Naive thymus-derived CD4-positive, alpha-beta T cell (primary cell): ENCODE data around the gene OCIAD1. TPM values are rescaled to one million over a fixed set of nuclear protein-coding genes. Genes with fewer than 3 reads are reported as not detected.
"Not testable (repeated sequence)": the region's sequence is repeated elsewhere in the genome, so short reads cannot be mapped to it uniquely, and the experiment has no call there.

Experiments
- ATAC-seq: fragments of 150-1000 bp; cut with Tn5 transposase; 2 replicates; pipeline ENCODE4 v1.10.0; 2021; ENCODE audit warnings: mild to moderate bottlenecking, moderate library complexity
- CTCF ChIA-PET: fragments of 350-600 bp; sonication (Branson Sonifier 250); formaldehyde crosslinking; loops from one replicate; lab custom pipeline; 2021; ENCODE audit warnings: antibody characterized with exemption; lab: Charles Lee
- POLR2A ChIA-PET: fragments of 350-600 bp; sonication (Branson Sonifier 250); formaldehyde crosslinking; loops from one replicate; lab custom pipeline; 2021; ENCODE audit warnings: antibody characterized with exemption, inconsistent platforms; lab: Charles Lee
- DNase-seq, 9 donors: peaks; one replicate each; pipeline versions ENCODE4 v3.0.0 to v3.0.0-alpha.2; 2020 to 2022; ENCODE audit warnings: mixed read lengths in 1 of 9
- H3K27ac ChIP-seq: one replicate; pipeline ENCODE4 v1.7.0; 2013; ENCODE audit warnings: mild to moderate bottlenecking, low read depth, low read length, moderate library complexity
- H3K27me3 ChIP-seq, 2 donors: one replicate each; pipeline ENCODE4 v1.7.0; 2013; ENCODE audit warnings: low read length in 2 of 2, mild to moderate bottlenecking in 2 of 2, moderate library complexity in 2 of 2; ENCODE audit not compliant: control insufficient read depth in 2 of 2, insufficient read depth in 2 of 2
- H3K36me3 ChIP-seq, 3 experiments: 1 replicate in 2 of 3; 2 replicates in 1 of 3; pipeline ENCODE4 v1.7.0; 2013; ENCODE audit warnings: low read length in 3 of 3, mild to moderate bottlenecking in 3 of 3, moderate library complexity in 1 of 3; ENCODE audit not compliant: insufficient read depth in 3 of 3, control insufficient read depth in 2 of 3
- H3K4me1 ChIP-seq, 2 donors: one replicate each; pipeline ENCODE4 v1.7.0; 2013; ENCODE audit warnings: low read length in 2 of 2, mild to moderate bottlenecking in 2 of 2, moderate library complexity in 1 of 2; ENCODE audit not compliant: control insufficient read depth in 2 of 2, insufficient read depth in 2 of 2
- H3K4me3 ChIP-seq: 2 replicates; pipeline ENCODE4 v1.7.0; 2013; ENCODE audit warnings: mild to moderate bottlenecking, low read length
- H3K9me3 ChIP-seq, 3 experiments: 1 replicate in 2 of 3; 2 replicates in 1 of 3; pipeline ENCODE4 v1.7.0; 2013; ENCODE audit warnings: low read length in 3 of 3; ENCODE audit not compliant: control insufficient read depth in 2 of 3
- H3K27ac Mint-ChIP-seq, 9 donors: one replicate each; pipeline ENCODE4 v1.8.0; 2020 to 2022; ENCODE audit warnings: mixed read lengths in 9 of 9, mild to moderate bottlenecking in 8 of 9, moderate library complexity in 5 of 9, inconsistent platforms in 2 of 9
- H3K27me3 Mint-ChIP-seq, 5 donors: one replicate each; pipeline ENCODE4 v1.8.0; 2021 to 2022; ENCODE audit warnings: mixed read lengths in 5 of 5, mild to moderate bottlenecking in 1 of 5
- H3K36me3 Mint-ChIP-seq, 5 donors: one replicate each; pipeline ENCODE4 v1.8.0; 2020 to 2022; ENCODE audit warnings: mixed read lengths in 5 of 5, mild to moderate bottlenecking in 3 of 5, inconsistent platforms in 1 of 5
- H3K4me1 Mint-ChIP-seq, 7 donors: one replicate each; pipeline ENCODE4 v1.8.0; 2020 to 2022; ENCODE audit warnings: mixed read lengths in 7 of 7, mild to moderate bottlenecking in 3 of 7, inconsistent platforms in 1 of 7
- H3K4me3 Mint-ChIP-seq, 10 donors: one replicate each; pipeline ENCODE4 v1.8.0; 2020 to 2022; ENCODE audit warnings: mild to moderate bottlenecking in 10 of 10, mixed read lengths in 10 of 10, moderate library complexity in 6 of 10, inconsistent platforms in 2 of 10
- H3K9me3 Mint-ChIP-seq, 11 donors: one replicate each; pipeline ENCODE4 v1.8.0; 2020 to 2022; ENCODE audit warnings: mixed read lengths in 11 of 11, mild to moderate bottlenecking in 4 of 11, inconsistent platforms in 1 of 11, moderate library complexity in 1 of 11
- intact Hi-C, 2 donors: fragments of 100-400 bp; cut with micrococcal nuclease; formaldehyde crosslinking; loops; one replicate each; pipeline ENCODE4 v1.15.1; 2023
- polyA plus RNA-seq, 2 donors: library from polyadenylated mRNA; unstranded; fragments of 300-500 nt; fragmentation: Illumina TruSeq; gene quantifications; one replicate each; pipeline ENCODE4 v1.2.3, GENCODE V29; 2021
- total RNA-seq, 6 experiments: library from RNA in 5 of 6; stranded (reverse) in 5 of 6; gene quantifications; 1 replicate in 5 of 6; 2 replicates in 1 of 6; pipeline ENCODE4 v1.2.3 and lab custom pipeline; 2021 to 2026

The OCIAD1 gene
- total and polyA plus RNA-seq, 7 experiments from 2014 or later, result 85.6 to 248 (median 123) TPM

DNA sequence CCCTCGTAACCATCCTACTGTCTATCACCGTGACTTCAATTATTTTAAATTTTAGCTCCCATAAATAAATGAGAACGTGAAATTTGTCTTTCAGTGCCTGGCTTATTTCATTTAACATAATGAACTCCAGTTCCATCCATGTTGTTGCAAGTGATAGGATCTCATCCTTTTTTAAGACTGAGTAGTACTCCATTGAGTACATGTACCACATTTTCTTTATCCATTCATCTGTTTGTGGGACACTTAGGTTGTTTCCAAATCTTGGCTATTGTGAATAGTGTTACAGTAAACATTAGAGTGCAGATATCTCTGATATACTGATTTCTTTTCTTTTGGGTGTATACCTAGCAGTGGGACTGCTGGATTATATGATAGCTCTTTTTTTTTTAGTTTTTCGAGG lies 32.8 kb downstream of the OCIAD1 start:
- Histone ChIP-seq H3K4me1 (no peaks in the 10 kb centered on the region), H3K27ac (no peak overlapping the region), H3K27me3 (no peaks in the 10 kb centered on the region), H3K9me3 (no peaks in the 10 kb centered on the region), H3K4me3 (no peak overlapping the region), H3K36me3 (peaks cover 0 to 5% (median 0%) of the 10 kb centered on the region in 3 experiments)
- ChIA-PET POLR2A (no interaction called here), CTCF (no interaction called here)
- ATAC-seq (no peak), DNase-seq (no peak)
- intact Hi-C loops, result no loop called here
- Mint-ChIP-seq H3K4me3 (no peak overlapping the region), H3K27me3 (no peaks in the 10 kb centered on the region), H3K9me3 (peaks cover 5 to 19% (median 8%) of the 10 kb centered on the region in 11 donors), H3K4me1 (no peaks in the 10 kb centered on the region), H3K27ac (no peak overlapping the region), H3K36me3 (peaks cover 3 to 24% (median 11%) of the 10 kb centered on the region in 5 donors)

- H3K9me3 ChIP-seq, ATAC-seq, H3K36me3 ChIP-seq, H3K27ac Mint-ChIP-seq, intact Hi-C loops, H3K4me1 ChIP-seq, H3K27me3 ChIP-seq, H3K4me3 Mint-ChIP-seq, H3K27ac ChIP-seq, DNase-seq, H3K4me1 Mint-ChIP-seq, H3K27me3 Mint-ChIP-seq, CTCF ChIA-PET, H3K4me3 ChIP-seq, POLR2A ChIA-PET: not testable (repeated sequence)
- Mint-ChIP-seq H3K36me3 (peaks cover 3 to 28% (median 17%) of the 10 kb centered on the region in 5 donors), H3K9me3 (peaks cover 5 to 21% (median 9%) of the 10 kb centered on the region in 11 donors)
Observed at GRCh38 chr4:48864696-48865095, 33.8 kb downstream of the OCIAD1 start.

- ChIA-PET POLR2A (no interaction called here), CTCF (no interaction called here)
- Mint-ChIP-seq H3K27me3 (peaks cover 0 to 1% (median 0%) of the 10 kb centered on the region in 5 donors), H3K27ac (peak overlapping the region in 1 of 9 donors; percentile 11), H3K9me3 (peaks cover 0 to 16% (median 3%) of the 10 kb centered on the region in 11 donors), H3K4me3 (no peak overlapping the region), H3K4me1 (no peaks in the 10 kb centered on the region), H3K36me3 (peaks cover 0 to 22% (median 9%) of the 10 kb centered on the region in 5 donors)
- DNase-seq, result no peak
- Histone ChIP-seq H3K4me3 (no peak overlapping the region), H3K27me3 (no peaks in the 10 kb centered on the region), H3K36me3 (no peaks in the 10 kb centered on the region), H3K27ac (no peak overlapping the region), H3K4me1 (no peaks in the 10 kb centered on the region), H3K9me3 (no peaks in the 10 kb centered on the region)
- intact Hi-C loops, result loop anchor here in 1 of 2 donors (1.0 kb wide), 1 partner anchor 85 kb away; no protein-coding TSS in a partner anchor
- ATAC-seq, result no peak
Observed at GRCh38 chr4:48877827-48878535, 47.1 kb downstream of the OCIAD1 start.

DNA sequence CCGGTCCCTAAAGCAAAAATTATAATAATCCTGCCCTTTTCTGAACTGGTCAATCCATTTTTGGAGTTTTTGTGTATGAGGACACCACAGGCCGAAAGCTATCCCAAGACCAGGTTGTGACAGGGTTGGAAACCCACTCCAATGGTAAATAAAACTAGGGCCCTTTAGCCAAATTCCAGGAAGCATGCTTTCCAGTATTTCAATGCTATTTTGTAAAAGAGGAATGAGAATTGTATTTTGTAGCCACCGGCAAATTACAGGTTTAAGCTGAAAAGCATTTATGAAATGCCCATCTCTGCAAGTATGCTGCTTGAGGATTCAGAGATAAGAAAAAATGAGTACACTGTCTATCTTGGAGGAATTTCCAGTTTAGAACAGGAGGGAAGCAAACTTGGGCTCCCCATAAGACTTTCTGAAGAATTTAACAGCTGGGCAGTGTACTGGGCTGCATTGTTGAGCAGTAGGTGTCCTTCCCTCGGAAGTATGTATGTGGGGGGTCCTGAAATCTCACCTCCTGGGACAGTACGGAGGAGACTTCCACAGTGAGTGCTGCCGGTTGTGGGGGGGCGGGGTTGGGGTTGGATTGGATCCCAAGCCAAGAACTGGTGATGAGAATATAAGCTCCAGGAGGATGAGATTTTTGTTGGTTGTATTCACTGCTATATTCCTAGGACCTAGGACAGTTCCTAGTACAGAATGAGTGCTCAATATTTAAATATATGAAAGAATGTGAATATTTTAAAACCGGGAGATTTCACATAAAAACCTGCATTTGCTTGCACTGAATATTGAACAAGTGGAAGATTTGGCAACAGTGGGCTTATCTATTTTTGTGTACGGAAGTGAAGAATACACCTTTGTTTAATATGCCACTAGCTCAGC lies 48.9 kb downstream of the OCIAD1 start:
- Mint-ChIP-seq H3K36me3 (peaks cover 0 to 20% (median 9%) of the 10 kb centered on the region in 5 donors), H3K27ac (peak overlapping the region in 1 of 9 donors; percentile 19), H3K27me3 (no peaks in the 10 kb centered on the region), H3K9me3 (peaks cover 0 to 7% (median 2%) of the 10 kb centered on the region in 11 donors), H3K4me1 (peaks cover 0 to 5% (median 0%) of the 10 kb centered on the region in 7 donors), H3K4me3 (no peak overlapping the region)
- Histone ChIP-seq H3K9me3 (no peaks in the 10 kb centered on the region), H3K4me1 (no peaks in the 10 kb centered on the region), H3K27ac (no peak overlapping the region), H3K36me3 (no peaks in the 10 kb centered on the region), H3K4me3 (no peak overlapping the region), H3K27me3 (no peaks in the 10 kb centered on the region)
- CTCF ChIA-PET, result no interaction called here
- ATAC-seq, result no peak
- DNase-seq, result no peak
- intact Hi-C loops, result no loop called here
- POLR2A ChIA-PET, result no interaction called here

DNA sequence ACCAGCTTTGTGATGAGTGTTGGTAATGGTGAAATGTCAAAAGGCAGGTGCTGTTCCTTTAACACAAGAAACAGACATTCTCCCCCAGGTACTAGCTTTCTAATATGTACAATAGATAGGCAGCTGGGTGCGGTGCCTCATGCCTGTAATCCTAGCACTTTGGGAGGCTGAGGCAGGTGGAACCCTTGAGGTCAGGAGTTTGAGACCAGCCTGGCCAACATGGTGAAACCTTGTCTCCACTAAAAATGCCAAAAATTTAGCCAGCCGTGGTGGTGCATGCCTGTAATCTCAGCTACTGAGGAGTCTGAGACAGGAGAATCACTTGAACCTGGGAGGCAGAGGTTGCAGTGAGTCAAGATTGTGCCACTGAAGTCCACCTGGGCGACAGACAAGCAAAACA lies 50.8 kb downstream of the OCIAD1 start:
- H3K4me3 Mint-ChIP-seq, H3K27ac Mint-ChIP-seq, ATAC-seq, H3K4me3 ChIP-seq, H3K9me3 Mint-ChIP-seq, H3K9me3 ChIP-seq, H3K36me3 ChIP-seq, H3K27ac ChIP-seq, POLR2A ChIA-PET, H3K4me1 Mint-ChIP-seq, H3K27me3 ChIP-seq, H3K27me3 Mint-ChIP-seq, CTCF ChIA-PET, DNase-seq, H3K4me1 ChIP-seq, intact Hi-C loops: not testable (repeated sequence)
- H3K36me3 Mint-ChIP-seq, result peaks cover 0 to 10% (median 6%) of the 10 kb centered on the region in 5 donors

DNA sequence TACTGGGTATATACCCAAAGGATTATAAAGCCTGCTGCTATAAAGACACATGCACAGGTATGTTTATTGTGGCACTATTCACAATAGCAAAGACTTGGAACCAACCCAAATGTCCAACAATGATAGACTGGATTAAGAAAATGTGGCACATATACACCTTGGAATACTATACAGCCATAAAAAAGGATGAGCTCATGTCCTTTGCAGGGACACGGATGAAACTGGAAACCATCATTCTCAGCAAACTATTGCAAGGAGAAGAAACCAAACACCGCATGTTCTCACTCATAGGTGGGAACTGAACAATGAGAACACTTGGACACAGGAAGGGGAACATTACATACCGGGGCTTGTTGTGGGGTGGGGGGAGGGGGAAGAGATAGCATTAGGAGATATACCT lies 58.9 kb downstream of the OCIAD1 start:
- H3K27ac ChIP-seq, H3K4me1 Mint-ChIP-seq, H3K27me3 Mint-ChIP-seq, DNase-seq, H3K27me3 ChIP-seq, ATAC-seq, POLR2A ChIA-PET, intact Hi-C loops, H3K4me3 ChIP-seq, H3K4me1 ChIP-seq, H3K4me3 Mint-ChIP-seq, H3K9me3 ChIP-seq, CTCF ChIA-PET, H3K27ac Mint-ChIP-seq: not testable (repeated sequence)
- H3K36me3 Mint-ChIP-seq, result peaks cover 31 to 68% (median 59%) of the 10 kb centered on the region in 5 donors
- H3K9me3 Mint-ChIP-seq, result peaks cover 0 to 28% (median 10%) of the 10 kb centered on the region in 11 donors
- peaks cover 17 to 45% (median 20%) of the 10 kb centered on the region in 3 experiments for H3K36me3 ChIP-seq
